ENCODE data around the gene LHX4. TPM values are rescaled to one million over a fixed set of nuclear protein-coding genes. Genes with fewer than 3 reads are reported as not detected.
A peak's percentile ranks its signal among the peaks of the same experiment; 100 is the strongest.

Gene LHX4
- total and polyA plus RNA-seq, 2 of the 13 experiments (the other 11 are each of a cell fraction or from before 2014, with no cell fraction given), result 0.03 to 0.07 TPM

DNA sequence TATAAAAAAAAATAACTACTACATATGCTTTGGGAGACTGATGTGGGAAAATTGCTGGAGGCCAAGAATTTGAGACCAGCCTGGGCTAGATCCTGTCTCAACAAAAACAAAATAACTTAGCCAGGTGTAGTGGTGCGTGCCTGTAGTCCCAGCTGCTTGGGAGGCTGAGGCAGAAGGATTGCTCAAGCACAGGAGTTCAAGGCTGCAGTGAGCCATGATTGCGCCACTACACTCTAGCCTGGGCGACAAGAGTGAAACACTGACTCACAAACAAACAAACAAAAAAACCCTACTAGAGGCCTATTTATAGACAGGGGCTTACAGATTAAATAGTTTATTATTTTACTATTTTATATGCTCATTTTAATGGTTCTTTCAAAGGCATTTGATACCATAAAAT, 80.0 kb downstream of the LHX4 start (continued):
- TF ChIP-seq, protein P1, sequence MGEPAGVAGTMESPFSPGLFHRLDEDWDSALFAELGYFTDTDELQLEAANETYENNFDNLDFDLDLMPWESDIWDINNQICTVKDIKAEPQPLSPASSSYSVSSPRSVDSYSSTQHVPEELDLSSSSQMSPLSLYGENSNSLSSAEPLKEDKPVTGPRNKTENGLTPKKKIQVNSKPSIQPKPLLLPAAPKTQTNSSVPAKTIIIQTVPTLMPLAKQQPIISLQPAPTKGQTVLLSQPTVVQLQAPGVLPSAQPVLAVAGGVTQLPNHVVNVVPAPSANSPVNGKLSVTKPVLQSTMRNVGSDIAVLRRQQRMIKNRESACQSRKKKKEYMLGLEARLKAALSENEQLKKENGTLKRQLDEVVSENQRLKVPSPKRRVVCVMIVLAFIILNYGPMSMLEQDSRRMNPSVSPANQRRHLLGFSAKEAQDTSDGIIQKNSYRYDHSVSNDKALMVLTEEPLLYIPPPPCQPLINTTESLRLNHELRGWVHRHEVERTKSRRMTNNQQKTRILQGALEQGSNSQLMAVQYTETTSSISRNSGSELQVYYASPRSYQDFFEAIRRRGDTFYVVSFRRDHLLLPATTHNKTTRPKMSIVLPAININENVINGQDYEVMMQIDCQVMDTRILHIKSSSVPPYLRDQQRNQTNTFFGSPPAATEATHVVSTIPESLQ (CRISPR knock-in tag; conservative IDR thresholded peaks at IDR 0.05), result no peak
- no peak for TF ChIP-seq MTA1 (CRISPR knock-in tag; IDR thresholded peaks at IDR 0.05; ENCODE audit: borderline replicate concordance)
- TF ChIP-seq, protein P2, sequence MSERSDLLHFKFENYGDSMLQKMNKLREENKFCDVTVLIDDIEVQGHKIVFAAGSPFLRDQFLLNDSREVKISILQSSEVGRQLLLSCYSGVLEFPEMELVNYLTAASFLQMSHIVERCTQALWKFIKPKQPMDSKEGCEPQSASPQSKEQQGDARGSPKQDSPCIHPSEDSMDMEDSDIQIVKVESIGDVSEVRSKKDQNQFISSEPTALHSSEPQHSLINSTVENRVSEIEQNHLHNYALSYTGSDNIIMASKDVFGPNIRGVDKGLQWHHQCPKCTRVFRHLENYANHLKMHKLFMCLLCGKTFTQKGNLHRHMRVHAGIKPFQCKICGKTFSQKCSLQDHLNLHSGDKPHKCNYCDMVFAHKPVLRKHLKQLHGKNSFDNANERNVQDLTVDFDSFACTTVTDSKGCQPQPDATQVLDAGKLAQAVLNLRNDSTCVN (CRISPR knock-in tag; IDR thresholded peaks at IDR 0.05; ENCODE audit: borderline replicate concordance), result no peak
- TF ChIP-seq HNRNPK (IDR thresholded peaks at IDR 0.05; ENCODE audit: low read depth, low read length, poor library complexity, severe bottlenecking), result no peak
- no peak for TF ChIP-seq ZNF766 (CRISPR knock-in tag; IDR thresholded peaks at IDR 0.05; ENCODE audit: borderline replicate concordance)
- no peak for TF ChIP-seq HOXD1 (CRISPR knock-in tag; IDR thresholded peaks at IDR 0.05)
- TF ChIP-seq SMARCC2 (IDR thresholded peaks at IDR 0.05), result no peak
- no peak for TF ChIP-seq MATR3 (CRISPR knock-in tag; IDR thresholded peaks at IDR 0.05)
- TF ChIP-seq CBX5 (CRISPR knock-in tag; IDR thresholded peaks at IDR 0.05; ENCODE audit: borderline replicate concordance), result peak; percentile 54; the same call in 1 of the 2 replicates
- TF ChIP-seq, protein P3, sequence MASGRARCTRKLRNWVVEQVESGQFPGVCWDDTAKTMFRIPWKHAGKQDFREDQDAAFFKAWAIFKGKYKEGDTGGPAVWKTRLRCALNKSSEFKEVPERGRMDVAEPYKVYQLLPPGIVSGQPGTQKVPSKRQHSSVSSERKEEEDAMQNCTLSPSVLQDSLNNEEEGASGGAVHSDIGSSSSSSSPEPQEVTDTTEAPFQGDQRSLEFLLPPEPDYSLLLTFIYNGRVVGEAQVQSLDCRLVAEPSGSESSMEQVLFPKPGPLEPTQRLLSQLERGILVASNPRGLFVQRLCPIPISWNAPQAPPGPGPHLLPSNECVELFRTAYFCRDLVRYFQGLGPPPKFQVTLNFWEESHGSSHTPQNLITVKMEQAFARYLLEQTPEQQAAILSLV (CRISPR knock-in tag; IDR thresholded peaks at IDR 0.05; ENCODE audit: borderline replicate concordance), result no peak
- TF ChIP-seq ZNF616 (CRISPR knock-in tag; IDR thresholded peaks at IDR 0.05; ENCODE audit: low read depth), result no peak
- no peak for TF ChIP-seq ZNF564 (CRISPR knock-in tag; IDR thresholded peaks at IDR 0.05)
- no peak for TF ChIP-seq MLLT10 (CRISPR knock-in tag; IDR thresholded peaks at IDR 0.05)
- no peak for TF ChIP-seq MTA3 (CRISPR knock-in tag; IDR thresholded peaks at IDR 0.05)
- TF ChIP-seq, protein P4, sequence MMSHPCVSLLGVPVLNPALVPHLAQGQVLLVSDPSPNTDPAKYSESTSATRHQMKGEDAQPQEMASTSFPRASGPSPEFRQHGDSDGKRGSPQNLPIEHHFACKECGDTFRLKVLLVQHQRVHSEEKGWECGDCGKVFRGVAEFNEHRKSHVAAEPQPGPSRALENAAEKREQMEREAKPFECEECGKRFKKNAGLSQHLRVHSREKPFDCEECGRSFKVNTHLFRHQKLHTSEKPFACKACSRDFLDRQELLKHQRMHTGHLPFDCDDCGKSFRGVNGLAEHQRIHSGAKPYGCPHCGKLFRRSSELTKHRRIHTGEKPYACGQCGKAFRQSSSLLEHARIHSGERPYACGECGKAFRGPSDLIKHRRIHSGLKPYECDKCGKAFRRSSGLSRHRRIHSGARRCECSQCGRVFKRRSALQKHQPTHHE (CRISPR knock-in tag; IDR thresholded peaks at IDR 0.05; ENCODE audit: borderline replicate concordance), result no peak
- TF ChIP-seq, protein P5, sequence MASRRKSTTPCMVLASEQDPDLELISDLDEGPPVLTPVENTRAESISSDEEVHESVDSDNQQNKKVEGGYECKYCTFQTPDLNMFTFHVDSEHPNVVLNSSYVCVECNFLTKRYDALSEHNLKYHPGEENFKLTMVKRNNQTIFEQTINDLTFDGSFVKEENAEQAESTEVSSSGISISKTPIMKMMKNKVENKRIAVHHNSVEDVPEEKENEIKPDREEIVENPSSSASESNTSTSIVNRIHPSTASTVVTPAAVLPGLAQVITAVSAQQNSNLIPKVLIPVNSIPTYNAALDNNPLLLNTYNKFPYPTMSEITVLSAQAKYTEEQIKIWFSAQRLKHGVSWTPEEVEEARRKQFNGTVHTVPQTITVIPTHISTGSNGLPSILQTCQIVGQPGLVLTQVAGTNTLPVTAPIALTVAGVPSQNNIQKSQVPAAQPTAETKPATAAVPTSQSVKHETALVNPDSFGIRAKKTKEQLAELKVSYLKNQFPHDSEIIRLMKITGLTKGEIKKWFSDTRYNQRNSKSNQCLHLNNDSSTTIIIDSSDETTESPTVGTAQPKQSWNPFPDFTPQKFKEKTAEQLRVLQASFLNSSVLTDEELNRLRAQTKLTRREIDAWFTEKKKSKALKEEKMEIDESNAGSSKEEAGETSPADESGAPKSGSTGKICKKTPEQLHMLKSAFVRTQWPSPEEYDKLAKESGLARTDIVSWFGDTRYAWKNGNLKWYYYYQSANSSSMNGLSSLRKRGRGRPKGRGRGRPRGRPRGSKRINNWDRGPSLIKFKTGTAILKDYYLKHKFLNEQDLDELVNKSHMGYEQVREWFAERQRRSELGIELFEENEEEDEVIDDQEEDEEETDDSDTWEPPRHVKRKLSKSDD (CRISPR knock-in tag; IDR thresholded peaks at IDR 0.05; ENCODE audit: low read depth), result no peak
- peak; percentile 92 for TF ChIP-seq FOSL2 (CRISPR knock-in tag; IDR thresholded peaks at IDR 0.05)
- no peak for TF ChIP-seq GPN1 (CRISPR knock-in tag; IDR thresholded peaks at IDR 0.05; ENCODE audit: borderline replicate concordance)
- no peak for TF ChIP-seq ZNF317 (CRISPR knock-in tag; IDR thresholded peaks at IDR 0.05)
- TF ChIP-seq ATF7-NPFF (CRISPR knock-in tag; IDR thresholded peaks at IDR 0.05; ENCODE audit: low read depth), result no peak
- TF ChIP-seq SOX6 (IDR thresholded peaks at IDR 0.05), result no peak
- no peak for TF ChIP-seq SOX6 (CRISPR knock-in tag; IDR thresholded peaks at IDR 0.05)
- TF ChIP-seq TCF12 (IDR thresholded peaks at IDR 0.05), result no peak
- no peak for TF ChIP-seq TCF12 (CRISPR knock-in tag; IDR thresholded peaks at IDR 0.05)
